Osteoblast (primary cell): ENCODE data around the gene GSC2. TPM values are rescaled to one million over a fixed set of nuclear protein-coding genes. Genes with fewer than 3 reads are reported as not detected.

ENCODE experiments used
- DNase-seq: peaks from one replicate; pipeline ENCODE4 v3.0.0; 2011; ENCODE audit warnings: low spot score, mixed read lengths; ENCODE audit not compliant: insufficient read length; ENCODE audit errors: missing footprints
- H2AFZ ChIP-seq: 2 replicates; pipeline ENCODE4 v1.6.0; 2011; ENCODE audit warnings: mild to moderate bottlenecking, low read length
- H3K27ac ChIP-seq: 2 replicates; pipeline ENCODE4 v1.5.1; 2011; ENCODE audit warnings: mild to moderate bottlenecking, low read depth, low read length, moderate library complexity
- H3K27me3 ChIP-seq: 2 replicates; pipeline ENCODE4 v1.6.0; 2012; ENCODE audit warnings: mild to moderate bottlenecking, control low read depth, inconsistent platforms, low read length, moderate library complexity; ENCODE audit not compliant: insufficient read depth
- H3K36me3 ChIP-seq: 2 replicates; pipeline ENCODE4 v1.5.1; 2011; ENCODE audit warnings: mild to moderate bottlenecking, low read length, control low read depth, moderate library complexity; ENCODE audit not compliant: insufficient read depth
- H3K4me1 ChIP-seq: 2 replicates; pipeline ENCODE4 v1.5.1; 2011; ENCODE audit warnings: mild to moderate bottlenecking, low read length, control low read depth, moderate library complexity; ENCODE audit not compliant: insufficient read depth
- H3K4me2 ChIP-seq: 2 replicates; pipeline ENCODE4 v1.6.0; 2011; ENCODE audit warnings: mild to moderate bottlenecking, low read length; ENCODE audit not compliant: insufficient read depth
- H3K4me3 ChIP-seq: fragments of 200-600 bp; sonication (generic); 3 replicates; pipeline ENCODE4 v1.5.1; 2012; ENCODE audit warnings: mild to moderate bottlenecking, low read length, inconsistent platforms; ENCODE audit not compliant: insufficient read depth
- H3K79me2 ChIP-seq: 2 replicates; pipeline ENCODE4 v1.6.0; 2012; ENCODE audit warnings: mild to moderate bottlenecking, low read length, control low read depth, inconsistent platforms; ENCODE audit not compliant: insufficient read depth
- H3K9me3 ChIP-seq: 2 replicates; pipeline ENCODE4 v1.5.1; 2011; ENCODE audit warnings: low read depth, low read length, control low read depth
- H4K20me1 ChIP-seq: 2 replicates; pipeline ENCODE4 v1.6.0; 2012; ENCODE audit warnings: mild to moderate bottlenecking, low read length, control low read depth; ENCODE audit not compliant: insufficient read depth
- total RNA-seq: library from RNA; depleted of rRNA; stranded (reverse); fragments of >200 nt; gene quantifications from 2 replicates; pipeline ENCODE4 v1.2.3, GENCODE V29; 2012
- TF ChIP-seq, protein P1 (sequence below): IDR thresholded peaks from 2 replicates; pipeline ENCODE4 v1.5.1; 2011; ENCODE audit warnings: mild to moderate bottlenecking, low read depth, low read length, moderate library complexity; ENCODE audit errors: extremely low read depth

Gene GSC2
- total RNA-seq, 1 donor: not detected

DNA sequence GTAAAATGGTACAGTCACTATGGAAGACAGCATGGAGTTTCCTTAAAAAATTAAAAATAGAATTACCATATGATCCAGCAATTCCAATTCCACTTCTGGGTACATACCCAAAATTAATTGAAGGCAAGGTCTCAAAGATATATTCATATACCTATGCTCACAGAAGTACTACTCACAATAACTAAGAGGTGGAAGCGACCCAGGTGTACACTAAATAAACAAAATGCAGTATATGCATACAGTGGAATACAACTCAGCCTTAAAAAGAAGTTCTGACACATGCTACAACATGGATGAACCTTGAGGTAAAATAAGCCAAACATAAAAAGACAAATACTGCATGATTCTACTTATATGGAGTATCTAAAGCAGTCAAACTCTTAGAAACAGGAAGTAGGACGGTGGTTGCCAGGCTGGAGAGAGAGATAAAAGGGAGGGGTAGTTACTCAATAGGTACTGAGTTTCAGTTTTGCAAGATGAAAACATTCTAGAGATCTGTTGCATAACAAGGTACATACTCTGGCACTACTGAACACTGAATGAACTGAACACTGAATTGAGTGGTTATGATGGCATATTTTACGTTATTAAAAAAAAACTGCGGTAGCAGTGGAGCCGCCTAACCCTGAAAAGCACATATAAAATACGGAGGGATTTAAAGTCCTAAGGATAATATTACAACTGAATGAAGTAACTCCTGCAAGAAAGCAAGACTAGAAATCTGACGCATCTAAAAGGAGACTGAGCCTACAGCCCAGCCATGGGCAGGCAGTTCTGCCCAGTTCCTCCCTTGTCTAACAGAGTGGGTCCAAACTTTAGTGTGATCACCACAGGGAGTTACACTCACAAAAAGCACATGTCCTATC lies 40.7 kb downstream of the GSC2 start:
- no peak overlapping the region for H2AFZ ChIP-seq
- H3K79me2 ChIP-seq: peaks cover 77% of the 10 kb centered on the region
- no peak overlapping the region for H3K27ac ChIP-seq
- no peak for DNase-seq
- H3K27me3 ChIP-seq: no peaks in the 10 kb centered on the region
- peaks cover 3% of the 10 kb centered on the region for H3K4me1 ChIP-seq
- no peaks in the 10 kb centered on the region for H3K9me3 ChIP-seq
- no peaks in the 10 kb centered on the region for H3K36me3 ChIP-seq
- peak overlapping the region; percentile 50 for H3K4me2 ChIP-seq
- TF ChIP-seq, protein P1, sequence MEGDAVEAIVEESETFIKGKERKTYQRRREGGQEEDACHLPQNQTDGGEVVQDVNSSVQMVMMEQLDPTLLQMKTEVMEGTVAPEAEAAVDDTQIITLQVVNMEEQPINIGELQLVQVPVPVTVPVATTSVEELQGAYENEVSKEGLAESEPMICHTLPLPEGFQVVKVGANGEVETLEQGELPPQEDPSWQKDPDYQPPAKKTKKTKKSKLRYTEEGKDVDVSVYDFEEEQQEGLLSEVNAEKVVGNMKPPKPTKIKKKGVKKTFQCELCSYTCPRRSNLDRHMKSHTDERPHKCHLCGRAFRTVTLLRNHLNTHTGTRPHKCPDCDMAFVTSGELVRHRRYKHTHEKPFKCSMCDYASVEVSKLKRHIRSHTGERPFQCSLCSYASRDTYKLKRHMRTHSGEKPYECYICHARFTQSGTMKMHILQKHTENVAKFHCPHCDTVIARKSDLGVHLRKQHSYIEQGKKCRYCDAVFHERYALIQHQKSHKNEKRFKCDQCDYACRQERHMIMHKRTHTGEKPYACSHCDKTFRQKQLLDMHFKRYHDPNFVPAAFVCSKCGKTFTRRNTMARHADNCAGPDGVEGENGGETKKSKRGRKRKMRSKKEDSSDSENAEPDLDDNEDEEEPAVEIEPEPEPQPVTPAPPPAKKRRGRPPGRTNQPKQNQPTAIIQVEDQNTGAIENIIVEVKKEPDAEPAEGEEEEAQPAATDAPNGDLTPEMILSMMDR: no peak
- H3K4me3 ChIP-seq: peak overlapping the region; percentile 5
- peaks cover 80% of the 10 kb centered on the region for H4K20me1 ChIP-seq

DNA sequence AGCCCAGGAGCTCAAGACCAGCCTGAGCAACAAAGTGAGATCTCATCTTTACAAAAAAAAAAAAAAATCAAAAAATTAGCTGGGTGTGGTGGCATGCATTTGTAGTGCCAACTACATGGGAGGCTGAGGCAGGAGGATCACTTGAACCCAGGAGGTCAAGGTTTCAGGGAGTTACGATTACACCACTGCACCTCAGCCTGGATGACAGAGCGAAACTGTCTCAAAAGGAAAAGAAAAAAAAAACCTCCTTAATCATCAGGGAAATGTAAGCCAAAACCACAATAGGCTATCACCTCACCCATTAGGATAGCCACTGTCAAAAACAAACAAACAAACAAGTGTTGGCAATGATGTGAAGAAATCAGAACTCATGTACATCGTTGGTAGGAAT lies 41.3 kb downstream of the GSC2 start:
- peaks cover 80% of the 10 kb centered on the region for H3K79me2 ChIP-seq
- H3K9me3 ChIP-seq: no peaks in the 10 kb centered on the region
- H4K20me1 ChIP-seq: peaks cover 83% of the 10 kb centered on the region
- H2AFZ ChIP-seq: no peak overlapping the region
- H3K36me3 ChIP-seq: no peaks in the 10 kb centered on the region
- TF ChIP-seq, protein P1: no peak
- no peak overlapping the region for H3K4me3 ChIP-seq
- no peak overlapping the region for H3K27ac ChIP-seq
- DNase-seq: no peak
- H3K4me1 ChIP-seq: peaks cover 3% of the 10 kb centered on the region
- H3K4me2 ChIP-seq: no peak overlapping the region
- H3K27me3 ChIP-seq: no peaks in the 10 kb centered on the region

DNA sequence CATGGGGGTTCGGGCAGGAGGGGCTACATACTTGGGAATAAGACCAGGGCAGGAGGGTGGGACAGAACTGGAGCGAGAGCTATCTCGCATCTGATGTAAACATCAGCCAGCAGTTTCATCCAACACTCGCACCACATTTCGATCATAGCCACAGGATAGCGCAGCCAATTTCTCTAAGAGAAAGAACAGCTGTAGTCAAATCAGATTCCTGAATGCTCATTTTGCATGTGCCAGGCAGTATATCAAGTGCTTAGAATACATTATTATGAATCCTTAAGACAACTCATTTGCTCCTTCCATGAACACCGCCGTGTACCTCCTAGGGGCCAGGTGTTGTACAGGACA lies 42.4 kb downstream of the GSC2 start:
- H4K20me1 ChIP-seq: peaks cover 84% of the 10 kb centered on the region

More for the DNA sequence above, 42.4 kb downstream of the GSC2 start:
- H3K36me3 ChIP-seq: no peaks in the 10 kb centered on the region
- H3K27me3 ChIP-seq: no peaks in the 10 kb centered on the region
- no peak overlapping the region for H3K4me2 ChIP-seq
- peaks cover 3% of the 10 kb centered on the region for H3K4me1 ChIP-seq
- TF ChIP-seq, protein P1: no peak
- no peak overlapping the region for H2AFZ ChIP-seq
- no peak for DNase-seq
- no peak overlapping the region for H3K4me3 ChIP-seq
- H3K27ac ChIP-seq: no peak overlapping the region
- H3K9me3 ChIP-seq: no peaks in the 10 kb centered on the region
- H3K79me2 ChIP-seq: peaks cover 80% of the 10 kb centered on the region
